Colon (tissue), 2 donors: ENCODE measurements around the gene PTPRJ.
"Not testable (repeated sequence)": the region's sequence is repeated elsewhere in the genome, so short reads cannot be mapped to it uniquely, and the experiment has no call there.

Experiments used
- FAIRE-seq: peaks from 2 replicates; lab custom pipeline; 2012; peaks lifted over from hg19 to GRCh38; lab: Jason Lieb, UNC
- donor health status: control.
- donor health status: control.

The PTPRJ gene

GRCh38 chr11:48165426-48165825 is 185.1 kb downstream of the PTPRJ start:
- FAIRE-seq = no peak

- FAIRE-seq = no peak
Observed at GRCh38 chr11:48167380-48167779, 187.0 kb downstream of the PTPRJ start.

- no peak for FAIRE-seq
Observed at GRCh38 chr11:48168815-48169214, 188.5 kb downstream of the PTPRJ start.

- FAIRE-seq = no peak
Observed at GRCh38 chr11:48169259-48169658, 188.9 kb downstream of the PTPRJ start.

GRCh38 chr11:48169717-48170116 is 189.4 kb downstream of the PTPRJ start:
- FAIRE-seq = no peak

- no peak for FAIRE-seq
Observed at GRCh38 chr11:48170241-48171233, 190.2 kb downstream of the PTPRJ start.

GRCh38 chr11:48172818-48173609 is 192.7 kb downstream of the PTPRJ start:
- FAIRE-seq = no peak

- FAIRE-seq = no peak
Observed at GRCh38 chr11:48177661-48178060, 197.3 kb downstream of the PTPRJ start.

- no peak for FAIRE-seq
Observed at GRCh38 chr11:48180627-48181026, 200.3 kb downstream of the PTPRJ start.

GRCh38 chr11:48182860-48183526 is 202.6 kb downstream of the PTPRJ start:
- no peak for FAIRE-seq

GRCh38 chr11:48184452-48184851 is 204.1 kb downstream of the PTPRJ start:
- no peak for FAIRE-seq

- FAIRE-seq = not testable (repeated sequence)
Observed at GRCh38 chr11:48190906-48191654, 210.7 kb downstream of the PTPRJ start.

- no peak for FAIRE-seq
Observed at GRCh38 chr11:48193876-48194275, 213.5 kb downstream of the PTPRJ start.

GRCh38 chr11:48207881-48208280 is 227.5 kb downstream of the PTPRJ start:
- no peak for FAIRE-seq

GRCh38 chr11:48210052-48210451 is 229.7 kb downstream of the PTPRJ start:
- no peak for FAIRE-seq

- no peak for FAIRE-seq
Observed at GRCh38 chr11:48216510-48216909, 236.2 kb downstream of the PTPRJ start, which contains the start of gene OR4B1. OR4B1 (plus strand) TSS chr11:48216810; CDS start chr11:48216810, 0 bp downstream.
